CD4-positive, alpha-beta T cell (primary cell): ENCODE measurements around the gene FKBP1A. TPM values are rescaled to one million over a fixed set of nuclear protein-coding genes. Genes with fewer than 3 reads are reported as not detected.

Experiments
- ATAC-seq: fragments of 200-7000 bp; cut with Tn5 transposase; one replicate; pipeline ENCODE4 v1.10.0; 2022; ENCODE audit warnings: mild to moderate bottlenecking; ENCODE audit not compliant: poor library complexity
- CTCF ChIA-PET: fragments of 350-600 bp; sonication (Branson Sonifier 250); formaldehyde crosslinking; loops from one replicate; lab custom pipeline; 2021; ENCODE audit warnings: antibody characterized with exemption, inconsistent platforms; lab: Charles Lee
- POLR2A ChIA-PET: fragments of 350-600 bp; sonication (Branson Sonifier 250); formaldehyde crosslinking; loops from one replicate; lab custom pipeline; 2021; ENCODE audit warnings: antibody characterized with exemption, inconsistent platforms; lab: Charles Lee
- DNase-seq, 14 experiments: peaks; one replicate each; pipeline ENCODE4 v3.0.0-alpha.2; 2013 to 2020; ENCODE audit warnings: mixed read lengths in 2 of 14
- H3K27ac ChIP-seq, 2 donors: one replicate each; pipeline versions ENCODE4 v1.5.1 to v1.7.0; 2013; ENCODE audit warnings: low read length in 2 of 2, low read depth in 1 of 2, mild to moderate bottlenecking in 1 of 2
- H3K27me3 ChIP-seq, 2 experiments: 1 replicate in 1 of 2; 2 replicates in 1 of 2; pipeline versions ENCODE4 v1.6.1 to v1.7.0; 2013; ENCODE audit warnings: low read length in 2 of 2, control low read depth in 1 of 2, mild to moderate bottlenecking in 1 of 2, moderate library complexity in 1 of 2; ENCODE audit not compliant: insufficient read depth in 2 of 2, control insufficient read depth in 1 of 2
- H3K36me3 ChIP-seq: one replicate; pipeline ENCODE4 v1.6.1; 2013; ENCODE audit warnings: low read length, control low read depth; ENCODE audit not compliant: insufficient read depth
- H3K4me1 ChIP-seq: one replicate; pipeline ENCODE4 v1.6.1; 2013; ENCODE audit warnings: low read length, control low read depth; ENCODE audit not compliant: insufficient read depth
- H3K4me3 ChIP-seq: one replicate; pipeline ENCODE4 v1.5.1; 2013; ENCODE audit warnings: mild to moderate bottlenecking, low read length, moderate library complexity
- H3K9me3 ChIP-seq, 2 experiments: 1 replicate in 1 of 2; 2 replicates in 1 of 2; pipeline versions ENCODE4 v1.6.1 to v1.7.0; 2013; ENCODE audit warnings: low read length in 2 of 2, mild to moderate bottlenecking in 2 of 2, control low read depth in 1 of 2, moderate library complexity in 1 of 2; ENCODE audit not compliant: control insufficient read depth in 1 of 2, insufficient read depth in 1 of 2
- H3K27ac Mint-ChIP-seq: one replicate; pipeline ENCODE4 v1.8.0; 2020; ENCODE audit warnings: mixed read lengths
- H3K27me3 Mint-ChIP-seq: one replicate; pipeline ENCODE4 v1.8.0; 2021; ENCODE audit warnings: mixed read lengths
- H3K36me3 Mint-ChIP-seq: one replicate; pipeline ENCODE4 v1.8.0; 2021; ENCODE audit warnings: low read depth, mixed read lengths
- H3K4me1 Mint-ChIP-seq: one replicate; pipeline ENCODE4 v1.8.0; 2021; ENCODE audit warnings: low read depth, mixed read lengths
- H3K4me3 Mint-ChIP-seq: one replicate; pipeline ENCODE4 v1.8.0; 2020; ENCODE audit warnings: mild to moderate bottlenecking, mixed read lengths
- H3K9me3 Mint-ChIP-seq: one replicate; pipeline ENCODE4 v1.8.0; 2020; ENCODE audit warnings: mixed read lengths
- intact Hi-C, 2 experiments: fragments of 100-400 bp; cut with DNase I in 1 of 2; cut with micrococcal nuclease in 1 of 2; formaldehyde crosslinking; loops; one replicate each; pipeline versions ENCODE4 v1.15.1 to v1.9.0; 2023 to 2025; cut with DNase I, micrococcal nuclease
- total RNA-seq, 174 experiments: library from RNA in 2 of 174; stranded (reverse) in 2 of 174; gene quantifications; one replicate each; pipeline ENCODE4 v1.2.3 and lab custom pipeline; 2021 to 2026
- TF ChIP-seq, protein P1 (sequence below): fragments of 200-600 bp; IDR thresholded peaks from one replicate; pipeline ENCODE4 v1.8.0; 2022; ENCODE audit warnings: antibody characterized with exemption, mild to moderate bottlenecking

Gene FKBP1A
- total RNA-seq, 2 experiments from 2014 or later: 43.3 to 45.4 TPM

DNA sequence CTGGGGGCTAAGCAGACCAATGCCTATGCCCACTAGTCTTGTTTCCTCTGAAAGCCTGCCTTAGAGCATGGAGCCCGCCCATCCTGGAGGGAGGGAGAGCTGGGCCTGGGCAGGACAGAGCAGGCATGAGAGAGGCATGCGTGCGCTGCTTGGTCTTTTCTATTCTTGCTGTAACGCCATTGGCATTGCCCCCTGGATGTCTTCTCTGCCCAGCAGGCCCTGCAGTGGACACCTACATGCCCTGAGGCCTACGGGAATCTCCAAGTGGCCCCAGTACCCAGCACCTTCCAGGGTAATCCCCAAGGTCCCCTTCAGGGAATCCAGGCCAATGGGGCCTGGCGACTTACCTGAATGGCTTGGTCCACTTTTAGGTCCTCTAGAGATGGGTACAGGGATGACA, 72.8 kb downstream of the FKBP1A start:
- no peaks in the 10 kb centered on the region for H3K27me3 Mint-ChIP-seq
- H3K9me3 Mint-ChIP-seq: no peaks in the 10 kb centered on the region
- intact Hi-C loops: loop anchor here in 1 of 2 experiments (5.0 to 10.0 kb wide), 2 partner anchors 55 to 98 kb away; partner anchors contain the start of gene SNPH
- Histone ChIP-seq H3K4me3 (no peak overlapping the region), H3K27ac (no peak overlapping the region), H3K9me3 (no peaks in the 10 kb centered on the region), H3K4me1 (peaks cover 14% of the 10 kb centered on the region), H3K36me3 (no peaks in the 10 kb centered on the region), H3K27me3 (no peaks in the 10 kb centered on the region)
- no peak overlapping the region for H3K4me3 Mint-ChIP-seq
- TF ChIP-seq, protein P1, sequence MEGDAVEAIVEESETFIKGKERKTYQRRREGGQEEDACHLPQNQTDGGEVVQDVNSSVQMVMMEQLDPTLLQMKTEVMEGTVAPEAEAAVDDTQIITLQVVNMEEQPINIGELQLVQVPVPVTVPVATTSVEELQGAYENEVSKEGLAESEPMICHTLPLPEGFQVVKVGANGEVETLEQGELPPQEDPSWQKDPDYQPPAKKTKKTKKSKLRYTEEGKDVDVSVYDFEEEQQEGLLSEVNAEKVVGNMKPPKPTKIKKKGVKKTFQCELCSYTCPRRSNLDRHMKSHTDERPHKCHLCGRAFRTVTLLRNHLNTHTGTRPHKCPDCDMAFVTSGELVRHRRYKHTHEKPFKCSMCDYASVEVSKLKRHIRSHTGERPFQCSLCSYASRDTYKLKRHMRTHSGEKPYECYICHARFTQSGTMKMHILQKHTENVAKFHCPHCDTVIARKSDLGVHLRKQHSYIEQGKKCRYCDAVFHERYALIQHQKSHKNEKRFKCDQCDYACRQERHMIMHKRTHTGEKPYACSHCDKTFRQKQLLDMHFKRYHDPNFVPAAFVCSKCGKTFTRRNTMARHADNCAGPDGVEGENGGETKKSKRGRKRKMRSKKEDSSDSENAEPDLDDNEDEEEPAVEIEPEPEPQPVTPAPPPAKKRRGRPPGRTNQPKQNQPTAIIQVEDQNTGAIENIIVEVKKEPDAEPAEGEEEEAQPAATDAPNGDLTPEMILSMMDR: no peak
- ATAC-seq (no peak), DNase-seq (no peak)
- H3K36me3 Mint-ChIP-seq: no peaks in the 10 kb centered on the region
- no peak overlapping the region for H3K27ac Mint-ChIP-seq
- POLR2A ChIA-PET: no interaction called here
- CTCF ChIA-PET: no interaction called here
- H3K4me1 Mint-ChIP-seq: no peaks in the 10 kb centered on the region

DNA sequence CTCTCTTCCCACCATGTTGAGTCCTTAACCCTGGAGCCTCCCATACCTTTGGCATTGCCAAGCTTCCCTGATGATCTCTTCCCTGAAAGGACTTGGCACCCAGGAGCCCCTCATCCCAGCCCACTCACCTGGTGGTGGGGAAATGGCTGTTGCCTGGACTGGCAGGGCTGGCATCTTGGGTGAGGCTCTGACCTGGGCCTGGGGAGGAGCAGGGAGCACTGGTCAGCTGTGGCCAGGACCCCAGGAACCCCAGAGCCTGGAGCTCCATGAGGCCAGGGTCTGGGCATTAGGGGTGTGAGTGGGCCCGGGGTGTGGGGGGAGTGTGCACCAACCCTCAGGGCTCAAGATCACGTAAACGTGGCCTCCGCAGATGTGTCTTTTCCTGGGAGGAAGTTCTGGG, 73.4 kb downstream of the FKBP1A start:
- ChIA-PET POLR2A (no interaction called here), CTCF (no interaction called here)
- ATAC-seq (no peak), DNase-seq (no peak)
- no peaks in the 10 kb centered on the region for H3K36me3 Mint-ChIP-seq
- H3K4me1 ChIP-seq: peaks cover 8% of the 10 kb centered on the region
- no peaks in the 10 kb centered on the region for H3K4me1 Mint-ChIP-seq
- no peak overlapping the region for H3K27ac Mint-ChIP-seq
- intact Hi-C loops: loop anchor here in 1 of 2 experiments (10.0 kb wide), 1 partner anchor 455 kb away; no protein-coding TSS in a partner anchor
- H3K27ac ChIP-seq: no peak overlapping the region
- H3K4me3 Mint-ChIP-seq: no peak overlapping the region
- H3K36me3 ChIP-seq: no peaks in the 10 kb centered on the region
- no peaks in the 10 kb centered on the region for H3K9me3 ChIP-seq
- H3K27me3 ChIP-seq: no peaks in the 10 kb centered on the region
- H3K27me3 Mint-ChIP-seq: no peaks in the 10 kb centered on the region
- TF ChIP-seq, protein P1: no peak
- no peak overlapping the region for H3K4me3 ChIP-seq
- H3K9me3 Mint-ChIP-seq: no peaks in the 10 kb centered on the region

DNA sequence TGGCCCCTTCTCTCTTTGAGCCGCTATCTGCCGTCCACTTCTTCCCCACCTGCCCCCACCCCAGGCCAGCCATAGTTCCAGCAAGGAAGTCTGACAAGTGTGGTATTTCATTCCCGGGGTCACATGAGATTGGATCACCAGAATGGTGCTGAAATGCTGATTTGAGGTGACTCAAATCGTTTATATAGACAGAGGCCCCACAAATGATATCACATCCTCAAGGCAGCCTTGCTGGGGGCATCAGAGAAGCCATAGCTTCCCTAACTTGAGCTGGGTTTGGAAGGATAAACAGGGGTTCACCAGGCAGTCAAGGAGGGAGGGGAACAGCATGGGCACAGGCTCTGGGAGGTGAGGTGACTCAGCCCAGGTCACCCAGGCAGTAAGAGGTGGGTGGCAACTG, 73.8 kb downstream of the FKBP1A start:
- ATAC-seq (no peak), DNase-seq (no peak)
- H3K9me3 Mint-ChIP-seq: no peaks in the 10 kb centered on the region
- no peaks in the 10 kb centered on the region for H3K36me3 ChIP-seq
- H3K27ac ChIP-seq: no peak overlapping the region
- no peaks in the 10 kb centered on the region for H3K9me3 ChIP-seq
- no peaks in the 10 kb centered on the region for H3K36me3 Mint-ChIP-seq
- ChIA-PET POLR2A (no interaction called here), CTCF (no interaction called here)
- H3K27me3 Mint-ChIP-seq: no peaks in the 10 kb centered on the region
- TF ChIP-seq, protein P1: no peak
- no peaks in the 10 kb centered on the region for H3K4me1 Mint-ChIP-seq
- H3K4me3 ChIP-seq: no peak overlapping the region
- H3K4me1 ChIP-seq: peaks cover 4% of the 10 kb centered on the region
- no peak overlapping the region for H3K27ac Mint-ChIP-seq
- H3K27me3 ChIP-seq: no peaks in the 10 kb centered on the region
- no peak overlapping the region for H3K4me3 Mint-ChIP-seq
- intact Hi-C loops: loop anchor here in 1 of 2 experiments (10.0 kb wide), 1 partner anchor 456 kb away; no protein-coding TSS in a partner anchor

Other genes starting within 250 kb of the FKBP1A start
- under 1 TPM in 1 of 2 experiments, not detected in 1; 0.17 TPM for gene TMEM74B, start 208.1 kb downstream of the FKBP1A start, total RNA-seq
- gene C20orf202, start 189.6 kb downstream of the FKBP1A start, total RNA-seq: not detected
- under 1 TPM in 1 of 2 experiments, not detected in 1; 0.58 TPM for gene RAD21L1, start 167.0 kb downstream of the FKBP1A start, total RNA-seq
- gene SNPH, start 126.8 kb downstream of the FKBP1A start, total RNA-seq: 10 to 100 TPM; 12.8 to 13.0 TPM
- gene SDCBP2, start 63.9 kb downstream of the FKBP1A start, total RNA-seq: 1 to 10 TPM; 1.2 to 1.3 TPM
- 10 to 100 TPM; 53.2 to 53.4 TPM for gene NSFL1C, start 73.8 kb upstream of the FKBP1A start, total RNA-seq
- gene SIRPB2, start 98.4 kb upstream of the FKBP1A start, total RNA-seq: under 1 TPM; 0.20 to 0.49 TPM
- gene SIRPD, start 164.7 kb upstream of the FKBP1A start, total RNA-seq: under 1 TPM; 0.28 to 0.55 TPM
- 1 to 10 TPM; 7.8 to 8.6 TPM for gene SIRPB1, start 227.0 kb upstream of the FKBP1A start, total RNA-seq